ENCODE data around the gene CAMKK1. TPM values are rescaled to one million over a fixed set of nuclear protein-coding genes. Genes with fewer than 3 reads are reported as not detected.
A peak's percentile ranks its signal among the peaks of the same experiment; 100 is the strongest.
"Not testable (repeated sequence)": the region's sequence is repeated elsewhere in the genome, so short reads cannot be mapped to it uniquely, and the experiment has no call there.

CAMKK1 gene
- total RNA-seq, 1 experiment from 2014 or later, result 1.7 TPM

DNA sequence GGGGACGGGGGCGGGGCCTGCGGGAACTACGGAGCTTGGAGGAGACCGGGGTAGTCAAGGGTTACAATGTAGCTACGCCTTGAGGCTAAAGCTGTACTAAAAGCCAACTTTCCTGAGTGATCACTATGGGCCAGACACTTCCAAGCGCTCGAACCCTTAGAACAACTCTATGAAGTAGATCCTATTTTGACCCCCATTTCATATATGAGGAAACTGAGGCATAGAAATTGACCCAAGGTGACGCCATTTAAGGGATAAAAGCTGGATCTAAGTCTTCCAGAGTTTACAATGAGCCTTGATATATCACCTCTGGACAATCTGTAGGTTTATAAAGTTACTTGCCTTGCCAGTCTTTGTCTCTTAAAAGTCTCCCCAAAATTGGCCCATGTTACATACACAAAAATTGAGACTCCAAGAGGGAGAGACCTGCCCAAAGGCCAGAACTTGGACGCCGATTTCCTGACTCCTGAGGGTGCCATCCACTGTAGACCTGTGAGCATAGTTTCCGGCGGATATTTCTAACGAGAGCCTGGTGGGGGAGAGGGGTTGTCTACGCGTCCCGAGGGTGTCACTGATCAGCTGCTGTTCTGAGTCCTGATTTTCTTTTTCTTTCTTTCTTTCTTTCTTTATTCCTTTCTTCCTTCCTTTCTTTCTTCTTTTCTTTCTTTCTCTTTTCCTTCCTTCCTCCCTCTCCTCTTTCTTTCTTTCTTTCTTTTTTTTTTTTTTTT is 46.3 kb downstream of the CAMKK1 start:
- no TSS peak for BruUV-seq (replicated peaks)
- DNase-seq, result no peak
- Mint-ChIP-seq H3K4me1 (ENCODE audit: low read depth, unreplicated experiment) (no peaks in the 10 kb centered on the region), H3K4me3 (ENCODE audit: low read depth, unreplicated experiment) (peak overlapping the region; percentile 78), H3K9me3 (ENCODE audit: low read depth, unreplicated experiment) (no peaks in the 10 kb centered on the region), H3K36me3 (ENCODE audit: insufficient read depth, unreplicated experiment) (peaks cover 23% of the 10 kb centered on the region), H3K27ac (ENCODE audit: unreplicated experiment) (no peak overlapping the region), H3K27me3 (ENCODE audit: unreplicated experiment) (peaks cover 24% of the 10 kb centered on the region)
- CTCF ChIA-PET, result interaction anchor here (0.5 to 2.1 kb wide), 9 partner anchors 10 to 251 kb away, joined by 3 to 10 read pairs (median 3); no protein-coding TSS in a partner anchor
- TF ChIP-seq, protein P1, sequence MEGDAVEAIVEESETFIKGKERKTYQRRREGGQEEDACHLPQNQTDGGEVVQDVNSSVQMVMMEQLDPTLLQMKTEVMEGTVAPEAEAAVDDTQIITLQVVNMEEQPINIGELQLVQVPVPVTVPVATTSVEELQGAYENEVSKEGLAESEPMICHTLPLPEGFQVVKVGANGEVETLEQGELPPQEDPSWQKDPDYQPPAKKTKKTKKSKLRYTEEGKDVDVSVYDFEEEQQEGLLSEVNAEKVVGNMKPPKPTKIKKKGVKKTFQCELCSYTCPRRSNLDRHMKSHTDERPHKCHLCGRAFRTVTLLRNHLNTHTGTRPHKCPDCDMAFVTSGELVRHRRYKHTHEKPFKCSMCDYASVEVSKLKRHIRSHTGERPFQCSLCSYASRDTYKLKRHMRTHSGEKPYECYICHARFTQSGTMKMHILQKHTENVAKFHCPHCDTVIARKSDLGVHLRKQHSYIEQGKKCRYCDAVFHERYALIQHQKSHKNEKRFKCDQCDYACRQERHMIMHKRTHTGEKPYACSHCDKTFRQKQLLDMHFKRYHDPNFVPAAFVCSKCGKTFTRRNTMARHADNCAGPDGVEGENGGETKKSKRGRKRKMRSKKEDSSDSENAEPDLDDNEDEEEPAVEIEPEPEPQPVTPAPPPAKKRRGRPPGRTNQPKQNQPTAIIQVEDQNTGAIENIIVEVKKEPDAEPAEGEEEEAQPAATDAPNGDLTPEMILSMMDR (IDR thresholded peaks at IDR 0.05; ENCODE audit: unreplicated experiment), result no peak
- intact Hi-C loops (cut with micrococcal nuclease; ENCODE audit: unreplicated experiment), result no loop called here

DNA sequence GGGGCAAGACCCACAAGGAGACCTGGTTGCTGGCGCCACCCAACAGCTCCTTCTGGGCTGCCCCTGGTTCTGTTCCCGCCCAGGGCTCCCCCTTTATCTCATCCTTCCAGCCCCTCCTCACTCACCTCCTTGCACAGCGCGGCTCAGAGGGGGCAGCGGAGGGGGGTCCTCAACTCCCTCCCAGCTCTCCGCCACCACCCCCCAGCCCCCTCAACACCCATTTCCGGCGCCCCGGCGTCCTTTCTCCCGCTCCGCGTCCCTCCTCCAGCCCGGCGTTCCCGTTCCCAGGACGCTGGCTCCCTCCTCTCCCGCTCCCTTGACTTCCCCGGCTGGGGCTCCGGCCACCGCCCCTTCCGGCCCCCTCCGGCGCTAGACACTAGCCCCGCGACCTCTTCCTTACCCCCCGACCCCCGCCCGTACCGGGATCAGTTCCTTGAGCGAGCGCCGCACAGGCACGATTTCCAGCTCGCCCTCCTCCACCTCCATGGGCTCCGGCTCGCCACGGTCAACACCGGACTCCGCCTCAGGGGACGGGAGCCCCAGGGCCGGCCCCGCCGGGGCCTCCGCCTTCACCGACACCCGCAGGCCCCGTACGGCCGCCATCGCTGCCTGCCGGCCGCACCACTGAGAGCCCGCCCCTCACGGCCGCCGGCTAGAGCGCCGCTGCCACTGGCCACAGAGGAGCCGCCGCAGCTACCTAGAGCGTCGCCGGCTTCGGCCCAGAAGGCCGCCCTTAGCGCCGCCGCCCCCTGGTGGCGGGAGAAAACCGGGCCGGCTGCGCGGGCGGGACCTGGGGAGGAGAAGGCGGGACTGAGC is 47.0 kb downstream of the CAMKK1 start, which contains the start of gene NCBP3:
Gene NCBP3, minus strand, starts transcription at position 626 of the 816 bp plus-strand sequence. Its CDS starts 23 bp downstream, at position 603.
- Mint-ChIP-seq H3K4me1 (ENCODE audit: low read depth, unreplicated experiment) (no peaks in the 10 kb centered on the region), H3K36me3 (ENCODE audit: insufficient read depth, unreplicated experiment) (peaks cover 30% of the 10 kb centered on the region), H3K4me3 (ENCODE audit: low read depth, unreplicated experiment) (peak within 1 kb of the TSS; percentile 78), H3K9me3 (ENCODE audit: low read depth, unreplicated experiment) (no peaks in the 10 kb centered on the region), H3K27ac (ENCODE audit: unreplicated experiment) (peak within 1 kb of the TSS; percentile 27), H3K27me3 (ENCODE audit: unreplicated experiment) (peaks cover 16% of the 10 kb centered on the region)
- CTCF ChIA-PET, result interaction anchor here (0.5 to 2.1 kb wide), 9 partner anchors 10 to 252 kb away, joined by 3 to 10 read pairs (median 3); no protein-coding TSS in a partner anchor
- intact Hi-C loops (cut with micrococcal nuclease; ENCODE audit: unreplicated experiment), result no loop called here
- TF ChIP-seq, protein P1 (IDR thresholded peaks at IDR 0.05; ENCODE audit: unreplicated experiment), result peak; percentile 41
- peak; percentile 84 for DNase-seq
- no TSS peak for BruUV-seq (replicated peaks)

DNA sequence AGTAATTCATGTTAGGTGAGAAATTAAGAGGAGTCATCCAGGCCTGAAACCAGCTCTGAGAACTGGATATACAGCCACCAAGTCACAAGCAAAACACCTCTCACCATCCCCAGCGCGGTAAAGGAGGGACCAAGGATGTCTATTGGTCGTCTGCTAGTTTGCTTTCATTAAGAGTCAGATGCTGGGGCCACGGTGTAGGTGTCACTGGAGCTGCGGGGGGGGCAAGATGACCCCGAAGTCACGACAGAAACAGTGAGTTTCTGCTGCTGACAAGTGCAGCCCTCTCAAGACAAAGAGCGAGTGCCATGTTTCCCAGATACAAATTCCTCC is 47.6 kb downstream of the CAMKK1 start:
- no peak for DNase-seq
- H3K27me3 Mint-ChIP-seq (ENCODE audit: unreplicated experiment), result peaks cover 10% of the 10 kb centered on the region
- no peaks in the 10 kb centered on the region for H3K9me3 Mint-ChIP-seq (ENCODE audit: low read depth, unreplicated experiment)
- H3K4me1 Mint-ChIP-seq (ENCODE audit: low read depth, unreplicated experiment), result no peaks in the 10 kb centered on the region
- intact Hi-C loops (cut with micrococcal nuclease; ENCODE audit: unreplicated experiment), result no loop called here
- CTCF ChIA-PET, result interaction anchor here (2.1 kb wide), 1 partner anchor 107 kb away, joined by 9 read pairs; no protein-coding TSS in a partner anchor
- TF ChIP-seq, protein P1 (IDR thresholded peaks at IDR 0.05; ENCODE audit: unreplicated experiment), result no peak
- peaks cover 33% of the 10 kb centered on the region for H3K36me3 Mint-ChIP-seq (ENCODE audit: insufficient read depth, unreplicated experiment)
- H3K27ac Mint-ChIP-seq (ENCODE audit: unreplicated experiment), result peak overlapping the region; percentile 27
- BruUV-seq (replicated peaks), result no TSS peak
- H3K4me3 Mint-ChIP-seq (ENCODE audit: low read depth, unreplicated experiment), result peak overlapping the region; percentile 78

DNA sequence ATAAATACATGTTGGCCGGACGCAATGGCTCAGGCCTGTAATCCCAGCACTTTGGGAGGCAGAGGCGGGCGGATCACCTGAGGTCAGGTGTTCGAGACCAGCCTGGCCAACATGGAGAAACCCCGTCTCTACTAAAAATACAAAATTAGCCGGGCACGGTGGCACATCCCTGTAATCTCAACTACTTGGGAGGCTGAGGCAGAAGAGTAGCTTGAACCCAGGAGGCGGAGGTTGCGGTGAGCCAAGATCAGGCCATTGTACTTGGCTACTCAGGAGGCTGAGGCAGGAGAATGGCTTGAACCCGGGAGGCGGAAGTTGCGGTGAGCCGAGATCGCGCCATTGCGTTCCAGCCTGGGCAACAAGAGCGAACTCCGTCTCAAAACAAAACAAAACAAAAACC is 48.3 kb downstream of the CAMKK1 start:
- intact Hi-C loops (cut with micrococcal nuclease; ENCODE audit: unreplicated experiment); H3K27ac Mint-ChIP-seq (ENCODE audit: unreplicated experiment); H3K27me3 Mint-ChIP-seq (ENCODE audit: unreplicated experiment); H3K9me3 Mint-ChIP-seq (ENCODE audit: low read depth, unreplicated experiment); H3K4me3 Mint-ChIP-seq (ENCODE audit: low read depth, unreplicated experiment); DNase-seq; BruUV-seq (replicated peaks); H3K4me1 Mint-ChIP-seq (ENCODE audit: low read depth, unreplicated experiment): not testable (repeated sequence)
- CTCF ChIA-PET, result interaction anchor here (1.0 to 2.1 kb wide), 3 partner anchors 16 to 107 kb away, joined by 3 to 9 read pairs (median 8); no protein-coding TSS in a partner anchor
- peaks cover 33% of the 10 kb centered on the region for H3K36me3 Mint-ChIP-seq (ENCODE audit: insufficient read depth, unreplicated experiment)
